Nephron progenitor cell (in vitro differentiated cells): ENCODE results near the gene PKD2L1.

Source experiments
- DNase-seq: peaks from one replicate; pipeline ENCODE4 v3.0.0; 2021
- H3K27ac Mint-ChIP-seq: 2 replicates; pipeline ENCODE4 v1.8.0; 2021; ENCODE audit warnings: mild to moderate bottlenecking, moderate library complexity, mixed read lengths
- H3K27me3 Mint-ChIP-seq: 2 replicates; pipeline ENCODE4 v1.8.0; 2021; ENCODE audit warnings: mild to moderate bottlenecking, low read depth, mixed read lengths; ENCODE audit not compliant: poor library complexity
- H3K36me3 Mint-ChIP-seq: 2 replicates; pipeline ENCODE4 v1.8.0; 2021; ENCODE audit warnings: low read depth, mixed read lengths
- H3K4me1 Mint-ChIP-seq: 2 replicates; pipeline ENCODE4 v1.8.0; 2021; ENCODE audit warnings: mixed read lengths
- H3K4me3 Mint-ChIP-seq: 2 replicates; pipeline ENCODE4 v1.8.0; 2021; ENCODE audit warnings: mild to moderate bottlenecking, moderate library complexity, mixed read lengths
- H3K9me3 Mint-ChIP-seq: 2 replicates; pipeline ENCODE4 v1.8.0; 2021; ENCODE audit warnings: mild to moderate bottlenecking, moderate library complexity, mixed read lengths
- CTCF ChIP-seq: fragments of 200-600 bp; sonication (generic); IDR thresholded peaks from 2 replicates; pipeline ENCODE4 v1.5.0; 2021; ENCODE audit warnings: antibody characterized with exemption

Gene PKD2L1

GRCh38 chr10:100357059-100357858, 27.2 kb upstream of the PKD2L1 start:
- H3K27ac Mint-ChIP-seq, result peak overlapping the region; percentile 19
- peaks cover 2% of the 10 kb centered on the region for H3K27me3 Mint-ChIP-seq
- peaks cover 4% of the 10 kb centered on the region for H3K9me3 Mint-ChIP-seq
- peak overlapping the region; percentile 24 for H3K4me3 Mint-ChIP-seq
- no peak for TF ChIP-seq CTCF
- peaks cover 94% of the 10 kb centered on the region for H3K36me3 Mint-ChIP-seq
- no peak for DNase-seq
- H3K4me1 Mint-ChIP-seq, result peaks cover 86% of the 10 kb centered on the region

- Mint-ChIP-seq H3K9me3 (peaks cover 4% of the 10 kb centered on the region), H3K27me3 (peaks cover 2% of the 10 kb centered on the region), H3K4me1 (peaks cover 86% of the 10 kb centered on the region), H3K4me3 (no peak overlapping the region), H3K27ac (no peak overlapping the region), H3K36me3 (peaks cover 94% of the 10 kb centered on the region)
- no peak for TF ChIP-seq CTCF
- DNase-seq, result no peak
These were observed 26.3 kb upstream of the PKD2L1 start for GRCh38 chr10:100356067-100357017.

GRCh38 chr10:100355086-100355485, 25.1 kb upstream of the PKD2L1 start:
- H3K4me3 Mint-ChIP-seq, result no peak overlapping the region
- peak overlapping the region; percentile 15 for H3K27ac Mint-ChIP-seq
- H3K9me3 Mint-ChIP-seq, result peaks cover 4% of the 10 kb centered on the region
- DNase-seq, result no peak
- no peak for TF ChIP-seq CTCF
- H3K27me3 Mint-ChIP-seq, result peaks cover 2% of the 10 kb centered on the region
- peaks cover 94% of the 10 kb centered on the region for H3K36me3 Mint-ChIP-seq
- peaks cover 86% of the 10 kb centered on the region for H3K4me1 Mint-ChIP-seq

- H3K4me1 Mint-ChIP-seq, result peaks cover 86% of the 10 kb centered on the region
- H3K4me3 Mint-ChIP-seq, result no peak overlapping the region
- DNase-seq, result no peak
- H3K9me3 Mint-ChIP-seq, result peaks cover 4% of the 10 kb centered on the region
- H3K27ac Mint-ChIP-seq, result peak overlapping the region; percentile 71
- peaks cover 95% of the 10 kb centered on the region for H3K36me3 Mint-ChIP-seq
- peaks cover 2% of the 10 kb centered on the region for H3K27me3 Mint-ChIP-seq
- TF ChIP-seq CTCF, result no peak
These were observed 23.9 kb upstream of the PKD2L1 start for GRCh38 chr10:100353770-100354485.

- Mint-ChIP-seq H3K27ac (peak overlapping the region; percentile 40), H3K4me1 (peaks cover 86% of the 10 kb centered on the region), H3K36me3 (peaks cover 81% of the 10 kb centered on the region), H3K27me3 (peaks cover 8% of the 10 kb centered on the region), H3K4me3 (peak overlapping the region; percentile 98), H3K9me3 (no peaks in the 10 kb centered on the region)
- no peak for TF ChIP-seq CTCF
- DNase-seq, result no peak
These were observed 21.0 kb upstream of the PKD2L1 start for GRCh38 chr10:100350914-100351485.
